Measurements from ENCODE around the gene SKAP2.

SKAP2 gene

GRCh38 chr7:26777385-26777784, 87.0 kb downstream of the SKAP2 start:
- DNase-seq (ENCODE audit: low spot score) = no peak

DNA sequence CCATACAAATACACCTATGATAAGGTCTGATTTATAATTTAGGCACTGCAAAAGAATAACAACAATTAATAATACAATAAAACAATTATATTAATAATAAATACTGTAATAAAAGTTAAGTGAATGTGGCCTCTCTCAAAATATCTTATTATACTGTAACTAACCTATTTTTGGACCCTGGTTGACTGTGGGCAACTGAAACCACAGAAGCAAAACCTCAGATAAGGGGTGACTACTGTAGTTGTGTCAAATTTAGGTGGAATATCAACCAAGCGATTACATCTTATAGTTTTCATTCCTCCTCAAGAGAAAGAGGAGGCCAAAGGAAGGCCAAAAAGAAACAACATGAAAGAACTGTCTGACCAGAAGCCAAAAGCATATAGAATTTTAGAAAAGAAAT, 103.9 kb downstream of the SKAP2 start:
- DNase-seq (ENCODE audit: low spot score) = no peak

- no peak for DNase-seq (ENCODE audit: low spot score)
These were observed 105.3 kb downstream of the SKAP2 start for GRCh38 chr7:26759108-26759507.

- no peak for DNase-seq (ENCODE audit: low spot score)
These were observed 121.2 kb downstream of the SKAP2 start for GRCh38 chr7:26743205-26743604.

DNA sequence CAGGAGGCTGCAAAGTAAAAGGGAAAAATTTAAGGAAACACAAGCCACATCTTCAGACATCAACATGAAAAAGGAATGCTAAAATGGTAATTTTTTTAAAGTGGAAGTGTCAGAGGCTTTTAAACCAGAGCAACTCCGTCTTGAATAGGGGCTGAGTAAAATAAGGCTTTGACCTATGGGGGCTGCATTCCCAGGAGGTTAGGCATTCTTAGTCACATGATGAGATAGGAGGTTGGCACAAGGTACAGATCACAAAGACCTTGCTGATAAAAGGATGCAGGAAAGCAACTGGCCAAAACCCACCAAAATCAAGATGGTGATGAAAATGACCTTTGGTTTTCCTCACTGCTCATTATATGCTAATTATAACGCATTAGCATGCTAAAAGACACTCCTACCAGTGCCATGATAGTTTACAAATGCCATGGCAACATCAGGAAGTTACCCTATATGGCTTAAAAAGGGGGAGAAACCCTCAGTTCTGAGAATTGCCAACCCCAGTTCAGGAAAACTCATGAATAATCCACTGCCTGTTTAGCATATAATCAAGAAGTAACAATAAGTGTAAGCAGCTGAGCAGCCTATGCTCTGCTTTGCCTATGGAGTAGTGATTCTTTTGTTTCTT, 128.3 kb downstream of the SKAP2 start:
- peak; percentile 16 for DNase-seq (ENCODE audit: low spot score)

DNA sequence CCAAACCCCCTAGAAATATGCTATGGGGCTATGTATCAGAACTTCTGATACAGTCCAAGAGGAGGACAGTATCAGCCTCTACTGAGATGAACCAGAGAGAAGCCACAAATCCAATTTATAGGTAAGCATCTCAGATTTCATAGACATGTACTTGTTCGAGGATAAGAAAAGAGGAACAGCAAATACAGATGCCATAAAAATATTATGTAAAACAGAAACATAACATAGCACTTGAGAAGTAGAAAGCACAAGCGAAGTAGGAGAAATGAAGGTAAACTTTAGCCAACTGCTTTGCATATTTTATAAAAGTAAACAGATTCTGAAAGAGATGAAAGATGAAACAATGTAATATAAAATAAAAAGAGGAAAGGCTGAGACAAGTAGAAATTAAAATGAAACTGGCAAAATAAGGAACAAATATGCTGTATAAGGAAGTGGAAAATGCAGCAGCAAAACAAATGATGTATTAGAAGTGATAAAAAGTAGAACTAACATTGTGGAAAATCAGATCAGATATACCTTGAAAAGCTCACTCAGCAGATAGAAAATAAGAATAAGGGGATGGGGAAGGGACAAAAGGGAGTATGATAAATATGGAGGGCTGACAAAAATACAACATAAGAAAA, 135.1 kb downstream of the SKAP2 start:
- no peak for DNase-seq (ENCODE audit: low spot score)

GRCh38 chr7:26726051-26726450, 138.3 kb downstream of the SKAP2 start:
- DNase-seq (ENCODE audit: low spot score) = no peak

DNA sequence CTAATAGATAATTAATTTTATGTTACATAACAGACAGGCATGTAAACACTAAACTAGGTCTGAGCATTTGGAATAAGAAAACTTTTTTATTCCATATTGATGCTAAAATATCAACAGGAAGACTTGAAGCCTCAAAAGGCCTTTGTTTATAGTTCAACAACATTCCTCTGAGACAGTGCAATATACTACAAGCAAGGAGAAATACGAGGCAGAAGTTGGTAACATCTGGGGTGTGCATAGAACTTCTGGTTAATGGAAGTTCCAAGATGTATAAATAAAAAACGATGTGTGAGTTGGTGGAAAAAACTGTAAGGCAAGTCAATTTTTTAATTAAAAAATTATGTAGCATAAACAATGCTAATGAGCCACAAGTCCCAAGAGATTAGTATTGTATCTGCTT, 139.6 kb downstream of the SKAP2 start:
- no peak for DNase-seq (ENCODE audit: low spot score)

GRCh38 chr7:26723129-26723528, 141.3 kb downstream of the SKAP2 start:
- DNase-seq (ENCODE audit: low spot score) = peak; percentile 45

DNA sequence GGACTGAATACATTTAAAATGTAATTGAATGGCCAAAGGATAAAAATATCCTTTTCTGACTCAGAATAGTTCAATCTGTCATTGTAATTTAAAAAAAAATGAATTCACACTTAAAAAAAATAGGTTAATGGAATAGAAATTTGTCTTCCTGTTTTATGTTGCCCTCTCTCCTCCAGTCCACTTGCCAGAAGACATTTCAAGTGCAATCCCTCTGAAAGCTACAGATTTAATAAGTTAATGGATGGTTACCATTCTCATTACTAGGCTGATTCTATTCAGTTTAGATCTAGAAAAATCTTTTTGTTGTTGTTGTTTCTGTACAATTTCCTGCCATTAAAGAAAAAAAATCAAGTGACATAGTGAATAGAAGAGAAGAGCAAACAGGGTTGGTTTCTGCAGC, 142.9 kb downstream of the SKAP2 start:
- DNase-seq (ENCODE audit: low spot score) = no peak

- no peak for DNase-seq (ENCODE audit: low spot score)
These were observed 146.3 kb downstream of the SKAP2 start for GRCh38 chr7:26718063-26718462.

GRCh38 chr7:26714438-26714837, 150.0 kb downstream of the SKAP2 start:
- no peak for DNase-seq (ENCODE audit: low spot score)

DNA sequence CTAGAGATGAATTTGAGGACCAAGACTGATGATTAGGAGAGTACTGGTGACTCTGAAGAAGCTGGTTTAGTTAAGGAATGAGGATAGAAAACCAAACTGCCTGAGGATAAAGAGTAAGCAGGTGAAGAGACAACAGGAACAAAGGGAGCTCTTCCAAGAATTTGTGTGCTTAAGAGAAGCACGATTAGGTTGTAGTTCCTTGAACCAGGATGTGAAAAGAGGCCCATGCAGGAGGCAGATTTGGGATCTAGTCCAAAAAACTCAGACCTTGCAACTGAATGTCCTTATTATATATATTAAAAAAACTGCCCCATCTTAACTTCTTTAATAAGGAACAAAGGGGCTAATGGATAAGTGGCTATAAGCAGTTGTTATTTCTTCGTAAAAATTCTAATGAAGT, 150.4 kb downstream of the SKAP2 start:
- DNase-seq (ENCODE audit: low spot score) = no peak

DNA sequence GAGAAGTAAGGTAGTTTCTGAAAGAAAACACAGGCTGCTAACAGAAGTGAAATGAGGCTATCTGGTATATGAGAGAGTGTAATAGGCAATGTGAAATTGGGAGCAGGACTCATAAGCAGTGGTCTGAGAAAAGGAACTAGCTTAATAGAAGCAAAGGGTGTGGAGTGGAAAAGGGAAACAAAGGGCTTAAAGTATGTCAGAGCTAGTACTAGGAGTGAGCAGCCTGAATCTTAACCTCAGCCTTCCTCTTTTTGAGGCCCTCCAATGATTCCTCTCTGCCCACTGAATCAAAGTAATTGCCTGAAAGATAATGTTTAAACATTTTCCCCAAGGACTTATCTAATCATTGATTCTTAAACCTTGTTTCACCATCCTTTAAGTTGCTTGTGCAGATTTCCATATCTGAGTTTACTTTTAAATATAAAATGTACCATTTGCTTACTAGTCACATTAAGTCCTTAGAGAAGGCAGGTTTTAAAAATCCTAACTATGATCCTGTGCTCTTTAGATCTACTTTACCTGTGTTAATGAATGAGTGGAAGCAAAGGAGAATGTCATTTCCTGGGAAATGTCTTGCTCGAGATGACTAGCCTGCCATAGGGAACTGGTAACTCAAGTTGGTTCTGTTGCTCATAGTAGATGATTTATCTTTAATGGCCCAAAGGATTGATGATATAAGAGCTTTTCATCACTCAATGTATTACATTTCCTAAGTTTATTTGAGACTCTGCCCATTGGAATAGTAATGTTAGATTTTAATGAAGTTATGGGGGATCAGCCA, 155.0 kb downstream of the SKAP2 start:
- no peak for DNase-seq (ENCODE audit: low spot score)

- DNase-seq (ENCODE audit: low spot score) = peak; percentile 16
These were observed 158.8 kb downstream of the SKAP2 start for GRCh38 chr7:26705567-26705966.

- no peak for DNase-seq (ENCODE audit: low spot score)
These were observed 159.6 kb downstream of the SKAP2 start for GRCh38 chr7:26704786-26705185.

- no peak for DNase-seq (ENCODE audit: low spot score)
These were observed 160.4 kb downstream of the SKAP2 start for GRCh38 chr7:26704036-26704435.

- no peak for DNase-seq (ENCODE audit: low spot score)
These were observed 163.5 kb downstream of the SKAP2 start for GRCh38 chr7:26700893-26701292.

DNA sequence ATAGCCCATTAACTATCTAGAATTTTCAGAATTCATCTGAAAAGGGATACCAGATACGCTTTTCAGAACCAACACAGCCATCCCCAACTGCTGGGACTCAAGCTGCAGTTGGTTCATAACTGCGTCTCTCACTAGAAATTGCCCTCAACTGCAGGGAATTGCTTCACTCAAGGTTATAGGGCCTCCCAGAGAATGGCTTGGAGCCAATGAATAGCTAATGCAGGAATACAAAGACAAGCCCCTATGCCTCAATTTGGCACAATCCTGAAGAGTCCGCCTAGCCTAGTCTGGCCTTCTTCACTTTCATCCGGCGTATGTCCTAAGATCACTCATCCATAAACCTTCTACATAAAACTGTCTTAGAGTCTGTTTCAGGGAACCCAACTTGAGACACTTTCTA, 164.0 kb downstream of the SKAP2 start:
- no peak for DNase-seq (ENCODE audit: low spot score)

- DNase-seq (ENCODE audit: low spot score) = no peak
These were observed 164.6 kb downstream of the SKAP2 start for GRCh38 chr7:26699766-26700165.

GRCh38 chr7:26698806-26699205, 165.6 kb downstream of the SKAP2 start:
- no peak for DNase-seq (ENCODE audit: low spot score)

DNA sequence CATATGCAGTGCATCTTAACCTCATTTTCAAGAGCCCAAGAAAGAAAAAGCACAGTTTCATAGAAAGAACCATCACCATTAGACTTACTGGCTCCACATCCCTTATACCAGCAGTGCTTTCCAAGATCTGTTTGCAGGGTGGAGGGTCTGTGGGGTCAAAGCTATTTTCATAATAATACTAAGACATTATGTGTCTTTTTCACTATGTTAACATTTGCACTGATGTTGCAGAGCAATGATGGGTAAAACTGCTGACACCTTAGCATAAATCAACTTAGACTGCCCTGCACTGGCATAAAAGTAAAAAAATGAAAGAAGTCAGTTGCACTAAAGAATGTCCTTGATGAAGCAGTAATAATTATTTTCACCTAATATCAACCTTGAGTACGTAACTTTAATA, 166.2 kb downstream of the SKAP2 start:
- no peak for DNase-seq (ENCODE audit: low spot score)

GRCh38 chr7:26696978-26697377, 167.4 kb downstream of the SKAP2 start:
- DNase-seq (ENCODE audit: low spot score) = no peak

Data from iPS-NIHi11 (cell line).